Caco-2 (cell line): ENCODE measurements around the gene EIF4E. TPM values are rescaled to one million over a fixed set of nuclear protein-coding genes. Genes with fewer than 3 reads are reported as not detected.
A peak's percentile ranks its signal among the peaks of the same experiment; 100 is the strongest.

Experiments used
- Bru-seq: library from RNA; stranded (reverse); fragments of 400-500 nt; gene quantifications from one replicate; lab custom pipeline; 2021; lab: Mats Ljungman, UMichigan
- BruChase-seq, 2 experiments: library from RNA; stranded (reverse); fragments of 400-500 nt; gene quantifications; one replicate each; lab custom pipeline; 2021; lab: Mats Ljungman, UMichigan
- BruUV-seq: library from RNA; stranded (reverse); fragments of 400-500 nt; replicated peaks from 2 replicates; lab custom pipeline; 2021; lab: Mats Ljungman, UMichigan
- CTCF ChIA-PET: fragments of 300-600 bp; sonication (Branson Sonifier 250); formaldehyde crosslinking; loops from one replicate; lab custom pipeline; 2022; ENCODE audit warnings: antibody characterized with exemption; lab: Charles Lee
- POLR2A ChIA-PET: fragments of 300-600 bp; sonication (Branson Sonifier 250); formaldehyde crosslinking; loops from one replicate; lab custom pipeline; 2022; ENCODE audit warnings: antibody characterized with exemption; lab: Charles Lee
- DNase-seq, 2 experiments: peaks; one replicate each; pipeline versions ENCODE4 v3.0.0 to v3.0.0-alpha.2; 2020 to 2022
- H3K27me3 ChIP-seq: replicated peaks from 2 replicates; pipeline ENCODE4 v1.6.0; 2011; ENCODE audit warnings: low read length; ENCODE audit not compliant: control insufficient read depth, insufficient read depth
- H3K36me3 ChIP-seq: 2 replicates; pipeline ENCODE4 v1.5.1; 2011; ENCODE audit warnings: low read length; ENCODE audit not compliant: control insufficient read depth, insufficient read depth
- H3K4me1 ChIP-seq: fragments of 250-450 bp; sonication (Bioruptor Pico); 2 replicates; pipeline ENCODE4 v1.5.1; 2020; ENCODE audit warnings: mild to moderate bottlenecking
- H3K4me3 ChIP-seq: 2 replicates; pipeline ENCODE4 v1.5.1; 2011; ENCODE audit warnings: low read depth, mild to moderate bottlenecking, control low read depth, low read length
- H3K9me3 ChIP-seq: fragments of 250-450 bp; sonication (Bioruptor Pico); 2 replicates; pipeline ENCODE4 v1.5.1; 2020; ENCODE audit warnings: mild to moderate bottlenecking, moderate library complexity
- H3K27ac Mint-ChIP-seq: one replicate; pipeline ENCODE4 v1.8.0; 2022; ENCODE audit warnings: mixed read lengths; ENCODE audit not compliant: unreplicated experiment
- H3K27me3 Mint-ChIP-seq: one replicate; pipeline ENCODE4 v1.8.0; 2022; ENCODE audit warnings: mixed read lengths; ENCODE audit not compliant: insufficient read depth, unreplicated experiment
- H3K36me3 Mint-ChIP-seq: one replicate; pipeline ENCODE4 v1.8.0; 2022; ENCODE audit warnings: mild to moderate bottlenecking, mixed read lengths; ENCODE audit not compliant: insufficient read depth, unreplicated experiment
- H3K4me1 Mint-ChIP-seq: one replicate; pipeline ENCODE4 v1.8.0; 2022; ENCODE audit warnings: low read depth, mixed read lengths; ENCODE audit not compliant: unreplicated experiment
- H3K4me3 Mint-ChIP-seq: one replicate; pipeline ENCODE4 v1.8.0; 2022; ENCODE audit warnings: mild to moderate bottlenecking, moderate library complexity, mixed read lengths; ENCODE audit not compliant: unreplicated experiment
- H3K9me3 Mint-ChIP-seq: one replicate; pipeline ENCODE4 v1.8.0; 2022; ENCODE audit warnings: mixed read lengths; ENCODE audit not compliant: unreplicated experiment
- intact Hi-C: fragments of 100-400 bp; cut with micrococcal nuclease; formaldehyde crosslinking; loops from one replicate; pipeline ENCODE4 v1.10.0; 2022; ENCODE audit not compliant: unreplicated experiment
- long read RNA-seq: library from polyadenylated mRNA; stranded (forward); transcript quantifications from one replicate; pipeline ENCODE4 v2.0.0, GENCODE V29; 2022
- total RNA-seq: library from RNA; stranded (reverse); gene quantifications from 2 replicates; pipeline ENCODE4 v1.2.3, GENCODE V29; 2022
- TF ChIP-seq, protein P1 (sequence below), 2 experiments: fragments of 200-600 bp in 1 of 2; IDR thresholded peaks; 1 replicate in 1 of 2; 2 replicates in 1 of 2; pipeline versions ENCODE4 v1.5.1 to v1.8.0; 2011 to 2022; ENCODE audit warnings: antibody characterized with exemption in 1 of 2, control low read depth in 1 of 2, inconsistent platforms in 1 of 2, low read depth in 1 of 2, low read length in 1 of 2, mild to moderate bottlenecking in 1 of 2, moderate library complexity in 1 of 2; ENCODE audit not compliant: insufficient read depth in 1 of 2, severe bottlenecking in 1 of 2, unreplicated experiment in 1 of 2

Gene EIF4E, protein sequence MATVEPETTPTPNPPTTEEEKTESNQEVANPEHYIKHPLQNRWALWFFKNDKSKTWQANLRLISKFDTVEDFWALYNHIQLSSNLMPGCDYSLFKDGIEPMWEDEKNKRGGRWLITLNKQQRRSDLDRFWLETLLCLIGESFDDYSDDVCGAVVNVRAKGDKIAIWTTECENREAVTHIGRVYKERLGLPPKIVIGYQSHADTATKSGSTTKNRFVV
- total RNA-seq = 140 and 151 TPM in 2 replicates
- Bru-seq, nascent RNA = percentile 94 among the genes with signal in this experiment
- percentile 93 among the genes with signal in this experiment for BruChase-seq, experiment 1, labeled RNA remaining after a 2-hour chase
- percentile 94 among the genes with signal in this experiment for BruChase-seq, experiment 2, labeled RNA remaining after a 6-hour chase
- long read RNA-seq, full-length matches to known transcripts = 391 of 423 reads
- long read RNA-seq, partial matches to known transcripts = 8 of 423 reads
- long read RNA-seq, other reads (novel, unspliced or antisense) = 24 of 423 reads

DNA sequence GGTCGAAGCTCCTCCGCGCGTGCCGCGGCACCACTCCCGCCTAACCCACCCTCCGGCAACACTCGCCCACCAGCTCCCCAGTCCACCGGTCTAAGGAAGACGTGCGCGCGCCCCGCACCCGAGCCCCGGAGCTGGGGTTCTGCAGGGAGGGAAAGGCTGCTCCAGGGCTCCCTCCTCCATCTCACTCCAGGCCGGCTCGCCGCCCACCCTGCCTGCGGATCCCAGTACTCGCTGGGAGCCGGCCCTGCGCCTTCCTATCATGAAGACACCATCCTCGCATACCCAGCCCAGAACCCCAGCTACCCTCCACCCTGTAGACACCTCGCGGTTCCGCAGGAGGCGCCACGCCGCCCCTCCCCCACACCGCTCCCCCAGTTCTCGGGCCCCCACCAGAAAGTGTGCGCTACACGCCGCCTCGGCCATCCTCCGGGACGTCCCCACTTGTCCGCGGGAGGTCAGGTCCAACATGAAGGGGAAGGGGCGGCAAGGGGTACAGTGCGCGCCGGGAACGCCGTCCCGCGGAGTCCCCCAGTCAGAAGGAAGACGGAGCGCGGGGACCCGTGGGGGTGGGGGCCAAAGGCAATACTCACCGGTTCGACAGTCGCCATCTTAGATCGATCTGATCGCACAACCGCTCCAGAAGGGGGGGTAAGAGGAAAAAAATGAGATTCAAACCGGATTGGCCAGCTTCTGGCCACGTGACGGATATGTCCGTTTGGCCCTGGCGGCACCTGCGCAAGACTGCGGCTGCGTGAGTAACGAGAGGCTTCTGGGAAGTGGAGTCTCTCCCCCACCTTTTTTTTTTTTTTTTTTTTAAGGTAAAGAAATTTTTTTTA, at the start of gene EIF4E:
Gene EIF4E, minus strand, starts transcription at position 629 of the 836 bp plus-strand sequence. Its CDS starts 21 bp downstream, at position 608.
- no TSS peak for BruUV-seq
- POLR2A ChIA-PET = interaction anchor here (0.6 to 1.3 kb wide), 12 partner anchors 9 to 668 kb away, joined by 3 to 27 read pairs (median 8); partner anchors contain the start of genes ADH5, METAP1 and RAP1GDS1
- Histone ChIP-seq H3K4me1 (peaks cover 6% of the 10 kb centered on the region), H3K27me3 (no peaks in the 10 kb centered on the region), H3K9me3 (peaks cover 5% of the 10 kb centered on the region), H3K36me3 (no peaks in the 10 kb centered on the region), H3K4me3 (peak within 1 kb of the TSS; percentile 95)
- TF ChIP-seq, protein P1, sequence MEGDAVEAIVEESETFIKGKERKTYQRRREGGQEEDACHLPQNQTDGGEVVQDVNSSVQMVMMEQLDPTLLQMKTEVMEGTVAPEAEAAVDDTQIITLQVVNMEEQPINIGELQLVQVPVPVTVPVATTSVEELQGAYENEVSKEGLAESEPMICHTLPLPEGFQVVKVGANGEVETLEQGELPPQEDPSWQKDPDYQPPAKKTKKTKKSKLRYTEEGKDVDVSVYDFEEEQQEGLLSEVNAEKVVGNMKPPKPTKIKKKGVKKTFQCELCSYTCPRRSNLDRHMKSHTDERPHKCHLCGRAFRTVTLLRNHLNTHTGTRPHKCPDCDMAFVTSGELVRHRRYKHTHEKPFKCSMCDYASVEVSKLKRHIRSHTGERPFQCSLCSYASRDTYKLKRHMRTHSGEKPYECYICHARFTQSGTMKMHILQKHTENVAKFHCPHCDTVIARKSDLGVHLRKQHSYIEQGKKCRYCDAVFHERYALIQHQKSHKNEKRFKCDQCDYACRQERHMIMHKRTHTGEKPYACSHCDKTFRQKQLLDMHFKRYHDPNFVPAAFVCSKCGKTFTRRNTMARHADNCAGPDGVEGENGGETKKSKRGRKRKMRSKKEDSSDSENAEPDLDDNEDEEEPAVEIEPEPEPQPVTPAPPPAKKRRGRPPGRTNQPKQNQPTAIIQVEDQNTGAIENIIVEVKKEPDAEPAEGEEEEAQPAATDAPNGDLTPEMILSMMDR (IDR thresholded peaks at IDR 0.05; ENCODE audit: insufficient read depth in 1 of 2, low read depth in 1 of 2, low read length in 1 of 2, severe bottlenecking in 1 of 2, unreplicated experiment in 1 of 2) = peak in 1 of 2 experiments; percentile 10
- Mint-ChIP-seq H3K27ac (peak within 1 kb of the TSS; percentile 85), H3K4me1 (peaks cover 7% of the 10 kb centered on the region), H3K4me3 (peak within 1 kb of the TSS; percentile 81), H3K36me3 (peaks cover 49% of the 10 kb centered on the region), H3K9me3 (no peaks in the 10 kb centered on the region), H3K27me3 (no peaks in the 10 kb centered on the region)
- peak; percentile 97 to 99 for DNase-seq
- intact Hi-C loops = loop anchor here (1.0 to 5.0 kb wide), 5 partner anchors 66 to 461 kb away; partner anchors contain the start of gene METAP1
- CTCF ChIA-PET = interaction anchor here (0.6 to 1.9 kb wide), 3 partner anchors 66 to 461 kb away, joined by 3 to 12 read pairs (median 6); partner anchors contain the start of gene METAP1

DNA sequence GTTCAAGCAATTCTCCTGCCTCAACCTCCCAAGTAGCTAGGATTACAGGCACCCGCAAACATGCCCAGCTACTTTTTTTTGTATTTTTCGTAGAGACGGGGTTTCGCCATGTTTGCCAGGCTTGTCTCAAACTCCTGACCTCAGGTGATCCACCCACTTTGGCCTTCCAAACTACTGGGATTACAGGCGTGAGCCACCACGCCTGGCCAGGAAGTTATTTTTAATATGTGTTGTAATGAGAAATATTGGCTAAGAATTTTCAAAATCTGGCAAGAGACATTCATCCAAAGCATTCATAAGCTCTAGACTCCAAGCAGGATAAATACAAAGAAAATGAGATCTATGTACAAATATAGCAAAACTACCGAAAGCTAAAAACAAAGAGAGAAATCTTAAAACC, 48.6 kb upstream of the EIF4E start:
- TF ChIP-seq, protein P1 (IDR thresholded peaks at IDR 0.05; ENCODE audit: insufficient read depth in 1 of 2, low read depth in 1 of 2, low read length in 1 of 2, severe bottlenecking in 1 of 2, unreplicated experiment in 1 of 2) = no peak
- Histone ChIP-seq H3K4me3 (no peak overlapping the region), H3K36me3 (no peaks in the 10 kb centered on the region), H3K9me3 (no peaks in the 10 kb centered on the region), H3K4me1 (peaks cover 6% of the 10 kb centered on the region), H3K27me3 (no peaks in the 10 kb centered on the region)
- H3K4me1 Mint-ChIP-seq = peaks cover 4% of the 10 kb centered on the region
- no peaks in the 10 kb centered on the region for H3K36me3 Mint-ChIP-seq
- H3K27me3 Mint-ChIP-seq = no peaks in the 10 kb centered on the region
- no peak overlapping the region for H3K4me3 Mint-ChIP-seq
- no peaks in the 10 kb centered on the region for H3K9me3 Mint-ChIP-seq
- ChIA-PET CTCF (no interaction called here), POLR2A (no interaction called here)
- BruUV-seq = no TSS peak
- DNase-seq = no peak
- intact Hi-C loops = no loop called here
- H3K27ac Mint-ChIP-seq = no peak overlapping the region

DNA sequence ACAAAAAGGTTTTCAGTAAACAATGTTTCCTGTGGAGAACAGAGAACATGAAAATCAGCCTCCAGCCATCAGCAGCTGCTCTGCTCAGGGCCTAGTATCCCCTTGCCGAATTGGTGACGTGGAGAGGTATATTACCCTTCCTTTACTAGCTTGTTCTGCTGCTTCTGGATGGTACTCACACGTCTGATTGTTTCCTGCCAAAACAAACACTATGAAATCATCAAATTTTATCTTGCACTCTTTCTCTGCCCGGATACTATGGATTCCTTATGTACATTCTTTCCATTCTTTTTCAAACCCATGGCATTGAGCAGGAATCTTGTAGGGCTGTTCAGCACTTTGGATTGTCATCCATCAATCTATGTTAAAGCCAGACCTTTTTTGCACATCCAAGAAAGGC, 47.8 kb upstream of the EIF4E start:
- peaks cover 4% of the 10 kb centered on the region for H3K4me1 Mint-ChIP-seq
- no peaks in the 10 kb centered on the region for H3K27me3 ChIP-seq
- no peaks in the 10 kb centered on the region for H3K27me3 Mint-ChIP-seq
- peak in 1 of 2 experiments; percentile 22 for DNase-seq
- H3K9me3 Mint-ChIP-seq = no peaks in the 10 kb centered on the region
- no peak overlapping the region for H3K4me3 Mint-ChIP-seq
- H3K4me3 ChIP-seq = no peak overlapping the region
- H3K36me3 ChIP-seq = no peaks in the 10 kb centered on the region
- CTCF ChIA-PET = no interaction called here
- POLR2A ChIA-PET = no interaction called here
- intact Hi-C loops = no loop called here
- H3K9me3 ChIP-seq = no peaks in the 10 kb centered on the region
- H3K27ac Mint-ChIP-seq = no peak overlapping the region
- no TSS peak for BruUV-seq
- no peaks in the 10 kb centered on the region for H3K36me3 Mint-ChIP-seq
- H3K4me1 ChIP-seq = peaks cover 6% of the 10 kb centered on the region
- TF ChIP-seq, protein P1 (IDR thresholded peaks at IDR 0.05; ENCODE audit: insufficient read depth in 1 of 2, low read depth in 1 of 2, low read length in 1 of 2, severe bottlenecking in 1 of 2, unreplicated experiment in 1 of 2) = no peak
